ENCODE results near the gene SAMM50. TPM values are rescaled to one million over a fixed set of nuclear protein-coding genes. Genes with fewer than 3 reads are reported as not detected.
A peak's percentile ranks its signal among the peaks of the same experiment; 100 is the strongest.

The SAMM50 gene
- total RNA-seq, 4 donors from 2014 or later: 24.3 to 29.4 (median 28.1) TPM

- no peak for DNase-seq (ENCODE audit: low spot score in 2 of 2)
- no peak overlapping the region for H3K4me3 ChIP-seq
- WGBS, 2 donors: 92 to 96% methylated on average over 10 of the region's 10 CpGs
- TF ChIP-seq POLR2A (IDR thresholded peaks at IDR 0.05) (no peak), EP300 (IDR thresholded peaks at IDR 0.05) (no peak), CTCF (IDR thresholded peaks at IDR 0.05) (no peak)
- H3K27ac ChIP-seq: no peak overlapping the region
- H3K4me1 ChIP-seq: no peaks in the 10 kb centered on the region
- H3K36me3 ChIP-seq: peaks cover under 1 to 91% (median 16%) of the 10 kb centered on the region in 3 donors
- H3K9me3 ChIP-seq: no peaks in the 10 kb centered on the region
- no peaks in the 10 kb centered on the region for H3K27me3 ChIP-seq
Observed at GRCh38 chr22:43988960-43989359, 33.7 kb downstream of the SAMM50 start.

GRCh38 chr22:43990044-43990443, 34.8 kb downstream of the SAMM50 start:
- Histone ChIP-seq H3K9me3 (no peaks in the 10 kb centered on the region), H3K4me1 (no peaks in the 10 kb centered on the region), H3K4me3 (no peak overlapping the region), H3K27me3 (no peaks in the 10 kb centered on the region), H3K36me3 (peaks cover 0 to 91% (median 6%) of the 10 kb centered on the region in 3 donors), H3K27ac (no peak overlapping the region)
- WGBS, 2 donors: 84 to 86% methylated on average over 13 of the region's 13 CpGs
- TF ChIP-seq EP300 (IDR thresholded peaks at IDR 0.05) (no peak), POLR2A (IDR thresholded peaks at IDR 0.05) (no peak)
- no peak for DNase-seq (ENCODE audit: low spot score in 2 of 2)

- TF ChIP-seq CTCF (IDR thresholded peaks at IDR 0.05) (no peak), POLR2A (IDR thresholded peaks at IDR 0.05) (no peak), EP300 (IDR thresholded peaks at IDR 0.05) (no peak)
- Histone ChIP-seq H3K4me3 (no peak overlapping the region), H3K27me3 (no peaks in the 10 kb centered on the region), H3K36me3 (peaks cover 0 to 91% (median 4%) of the 10 kb centered on the region in 3 donors), H3K27ac (no peak overlapping the region), H3K9me3 (no peaks in the 10 kb centered on the region), H3K4me1 (no peaks in the 10 kb centered on the region)
- 92% methylated on average over 11 of the region's 11 CpGs for WGBS, 2 donors
- no peak for DNase-seq (ENCODE audit: low spot score in 2 of 2)
Observed at GRCh38 chr22:43991316-43992020, 36.2 kb downstream of the SAMM50 start.

- Histone ChIP-seq H3K27ac (no peak overlapping the region), H3K4me3 (no peak overlapping the region), H3K27me3 (no peaks in the 10 kb centered on the region), H3K4me1 (no peaks in the 10 kb centered on the region), H3K9me3 (no peaks in the 10 kb centered on the region), H3K36me3 (peaks cover 0 to 91% (median 9%) of the 10 kb centered on the region in 3 donors)
- TF ChIP-seq EP300 (IDR thresholded peaks at IDR 0.05) (no peak), POLR2A (IDR thresholded peaks at IDR 0.05) (no peak), CTCF (IDR thresholded peaks at IDR 0.05) (no peak)
- WGBS, 2 donors: 79 to 82% methylated on average over 16 of the region's 16 CpGs
- no peak for DNase-seq (ENCODE audit: low spot score in 2 of 2)
Observed at GRCh38 chr22:43992331-43992821, 37.1 kb downstream of the SAMM50 start.

- Histone ChIP-seq H3K4me3 (no peak overlapping the region), H3K9me3 (no peaks in the 10 kb centered on the region), H3K36me3 (peaks cover 0 to 91% (median 9%) of the 10 kb centered on the region in 3 donors), H3K27me3 (no peaks in the 10 kb centered on the region), H3K27ac (no peak overlapping the region), H3K4me1 (no peaks in the 10 kb centered on the region)
- 28 to 37% methylated on average over 12 to 20 of the region's 20 CpGs for WGBS, 2 donors
- TF ChIP-seq EP300 (IDR thresholded peaks at IDR 0.05) (no peak), CTCF (IDR thresholded peaks at IDR 0.05) (peak; percentile 86 to 95 (median 90))
- peak in 1 of 2 donors; percentile 60 for DNase-seq (ENCODE audit: low spot score in 2 of 2)
Observed at GRCh38 chr22:43993072-43993760, 38.0 kb downstream of the SAMM50 start.
